RWPE1 (cell line): ENCODE results near the gene NDUFA13.

ENCODE experiments used
- CTCF ChIA-PET: fragments of 350-600 bp; sonication (Branson Sonifier 250); formaldehyde crosslinking; extraction: SDS; loops from one replicate; lab custom pipeline; 2021; lab: Yijun Ruan, JAX
- POLR2A ChIA-PET: fragments of 400-600 bp; formaldehyde crosslinking; extraction: SDS; loops from one replicate; lab custom pipeline; 2020; ENCODE audit warnings: antibody characterized with exemption; ENCODE audit not compliant: low non-redundant PET; lab: Yijun Ruan, JAX
- DNase-seq: peaks from one replicate; pipeline ENCODE4 v3.0.0; 2012; ENCODE audit warnings: low spot score
- H3K27ac ChIP-seq: fragments of 450-650 bp; 2 replicates; pipeline ENCODE4 v1.5.1; 2017
- CTCF ChIP-seq: fragments of 450-650 bp; conservative IDR thresholded peaks from 2 replicates; pipeline ENCODE4 v1.5.1; 2017; ENCODE audit warnings: low read depth, mild to moderate bottlenecking

Gene NDUFA13

GRCh38 chr19:19527371-19527656, 11.3 kb downstream of the NDUFA13 start:
- no peak for TF ChIP-seq CTCF
- ChIA-PET POLR2A (no interaction called here), CTCF (no interaction called here)
- DNase-seq, result no peak
- no peak overlapping the region for H3K27ac ChIP-seq

GRCh38 chr19:19527674-19528625, 11.9 kb downstream of the NDUFA13 start:
- ChIA-PET CTCF (no interaction called here), POLR2A (no interaction called here)
- DNase-seq, result no peak
- no peak for TF ChIP-seq CTCF
- H3K27ac ChIP-seq, result no peak overlapping the region

DNA sequence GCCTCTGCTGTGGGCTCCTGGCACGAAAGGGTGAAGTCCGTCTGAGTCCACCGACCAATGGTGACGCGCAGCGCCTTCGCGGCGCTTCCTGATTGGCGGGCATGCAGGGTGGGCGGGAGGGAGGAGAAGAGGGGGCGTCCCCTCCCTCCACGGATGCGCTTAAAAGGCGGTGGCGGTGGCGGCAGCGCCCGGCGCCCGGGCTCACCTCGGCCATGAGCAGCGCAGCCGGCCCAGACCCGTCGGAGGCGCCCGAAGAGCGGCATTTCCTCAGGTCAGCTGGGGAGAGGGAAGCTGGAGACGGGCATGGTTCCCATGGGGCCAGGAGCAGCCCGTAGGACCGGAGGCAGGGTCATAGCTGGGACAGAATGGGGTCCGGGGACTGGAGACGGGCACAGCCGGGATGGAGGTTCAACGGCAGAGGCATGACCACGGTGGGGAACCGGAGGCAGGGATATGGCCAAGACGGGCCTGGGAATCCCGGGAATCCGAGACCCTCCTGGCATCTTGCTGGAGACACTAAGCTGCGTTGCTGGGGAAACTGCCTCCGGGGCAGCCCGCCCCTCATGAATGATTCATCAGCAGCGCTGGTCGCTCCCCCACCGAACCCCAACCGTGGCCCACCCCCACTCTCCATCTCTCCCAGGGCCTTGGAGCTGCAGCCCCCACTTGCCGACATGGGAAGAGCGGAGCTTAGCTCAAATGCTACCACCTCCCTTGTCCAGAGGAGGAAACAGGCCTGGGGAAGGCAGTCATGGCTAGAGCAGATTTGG, 12.9 kb downstream of the NDUFA13 start, which contains the start of gene YJEFN3:
YJEFN3 (plus strand) TSS at position 191 of the 770 bp plus-strand sequence; CDS start at position 213, 22 bp downstream.
- CTCF ChIA-PET, result interaction anchor here (0.5 to 1.4 kb wide), 3 partner anchors 13 to 98 kb away, joined by 3 to 4 read pairs (median 4); partner anchors contain the start of gene NDUFA13
- DNase-seq, result no peak
- POLR2A ChIA-PET, result no interaction called here
- H3K27ac ChIP-seq, result peak within 1 kb of the TSS; percentile 42
- TF ChIP-seq CTCF, result no peak

DNA sequence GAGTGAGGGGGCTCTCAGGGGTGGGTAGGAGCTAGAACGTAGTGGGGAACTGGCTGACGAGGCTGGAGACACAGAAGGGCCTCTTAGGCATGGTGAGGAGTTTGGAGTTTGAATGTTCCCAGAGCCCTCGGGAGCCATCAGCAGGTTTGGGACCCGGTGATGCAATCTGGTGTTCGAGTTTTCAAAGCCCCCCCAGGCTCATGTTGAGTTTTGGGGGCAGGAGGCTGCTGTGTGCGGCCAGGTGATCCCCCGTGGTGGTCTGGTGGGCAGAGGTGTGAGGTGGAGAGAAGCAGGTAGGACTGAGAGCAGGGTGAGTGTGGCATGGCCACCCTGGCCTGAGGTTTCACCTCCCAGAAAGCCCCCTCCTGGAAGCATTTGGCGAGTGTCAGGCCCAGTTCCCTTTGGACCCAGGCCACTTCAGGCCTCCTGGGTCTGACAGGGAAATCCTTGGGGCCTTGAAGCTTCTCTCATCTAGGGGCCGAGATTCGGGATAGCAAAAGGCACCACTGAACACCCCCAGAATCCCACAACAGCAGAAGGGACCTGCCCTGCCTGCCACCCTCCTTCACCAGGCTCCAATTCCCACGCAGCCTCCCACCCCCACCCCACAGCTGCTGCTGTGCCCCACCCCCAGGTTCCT, 13.9 kb downstream of the NDUFA13 start:
- H3K27ac ChIP-seq, result peak overlapping the region; percentile 42
- no peak for DNase-seq
- no peak for TF ChIP-seq CTCF
- POLR2A ChIA-PET, result no interaction called here
- CTCF ChIA-PET, result interaction anchor here (0.5 to 1.4 kb wide), 4 partner anchors 14 to 114 kb away, joined by 3 to 7 read pairs (median 4); partner anchors contain the start of genes GMIP and NDUFA13

DNA sequence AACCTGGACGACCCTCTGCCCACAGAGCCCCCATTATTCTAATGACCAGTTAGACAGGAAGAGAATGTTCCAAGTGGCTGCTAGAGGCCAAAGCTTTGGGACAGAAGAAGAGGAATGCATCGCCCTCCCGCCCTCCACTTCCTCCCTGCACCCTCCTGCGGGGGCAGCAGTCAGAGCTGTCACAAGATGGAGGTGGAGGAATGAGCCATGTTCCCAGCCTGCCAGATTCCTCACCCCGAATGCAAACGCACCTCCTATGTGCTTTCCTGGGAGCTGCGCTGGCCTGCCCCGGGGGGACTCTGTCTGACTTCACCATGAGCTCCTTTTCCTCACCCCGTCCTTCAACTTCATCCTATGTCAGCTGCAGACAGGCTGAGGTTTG, 14.4 kb downstream of the NDUFA13 start:
- ChIA-PET POLR2A (no interaction called here), CTCF (interaction anchor here (0.6 to 1.4 kb wide), 3 partner anchors 15 to 1498 kb away, joined by 4 to 7 read pairs (median 4); partner anchors contain the start of genes GMIP and NDUFA13)
- H3K27ac ChIP-seq, result peak overlapping the region; percentile 42
- DNase-seq, result no peak
- no peak for TF ChIP-seq CTCF

DNA sequence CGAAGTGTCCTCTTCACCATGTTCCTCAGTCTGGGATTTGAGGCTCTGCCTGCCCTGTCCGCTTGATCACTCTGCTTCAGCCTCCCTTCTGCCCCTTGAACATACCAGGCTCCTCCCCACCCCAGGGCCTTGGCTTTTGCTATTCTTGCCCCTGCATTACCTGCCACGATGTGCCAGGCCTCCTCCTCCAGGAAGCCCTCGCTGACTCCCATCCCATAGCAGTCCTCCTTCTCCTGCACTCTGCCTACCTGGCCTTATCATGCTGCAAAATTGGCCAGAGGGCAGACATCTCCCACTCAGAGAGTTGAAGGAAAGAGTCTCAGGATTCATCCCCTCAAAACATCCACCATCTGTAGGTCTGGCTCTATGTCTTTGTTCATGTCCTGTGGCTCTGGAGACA, 14.9 kb downstream of the NDUFA13 start:
- no peak for DNase-seq
- ChIA-PET CTCF (interaction anchor here (0.6 to 3.3 kb wide), 4 partner anchors 72 to 1498 kb away, joined by 4 to 33 read pairs (median 6); partner anchors contain the start of gene GMIP), POLR2A (no interaction called here)
- peak overlapping the region; percentile 42 for H3K27ac ChIP-seq
- no peak for TF ChIP-seq CTCF
